ENCODE data around the gene UBE2J2.

DNA sequence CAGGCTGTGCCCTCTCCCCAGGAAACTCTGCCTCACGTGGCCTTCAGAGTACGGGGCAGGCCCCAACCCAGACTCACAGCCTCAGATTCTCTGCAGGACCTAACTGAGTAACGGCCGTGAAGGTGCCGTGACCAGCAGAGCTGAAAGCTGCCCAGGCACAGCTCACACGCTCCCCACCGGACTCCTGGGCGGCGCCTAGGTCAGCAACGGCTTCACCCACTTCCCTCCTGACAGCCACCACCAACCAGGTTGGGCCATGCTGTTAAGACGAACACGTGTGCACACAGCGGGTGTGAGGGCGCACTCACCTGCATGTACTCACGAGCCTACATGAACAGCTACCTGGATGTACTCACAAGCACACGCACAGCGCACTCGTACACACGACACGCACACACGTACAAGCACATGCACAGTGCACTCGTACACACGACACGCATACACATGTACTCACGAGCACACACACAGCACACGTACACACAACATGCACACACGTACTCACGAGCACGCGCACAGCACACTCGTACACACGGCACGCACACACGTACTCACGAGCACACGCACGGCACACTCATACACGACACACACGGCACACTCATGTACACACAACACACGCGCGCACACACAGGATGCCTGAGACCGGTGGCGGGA is 51.0 kb downstream of the UBE2J2 start:
- TF ChIP-seq, protein P1, sequence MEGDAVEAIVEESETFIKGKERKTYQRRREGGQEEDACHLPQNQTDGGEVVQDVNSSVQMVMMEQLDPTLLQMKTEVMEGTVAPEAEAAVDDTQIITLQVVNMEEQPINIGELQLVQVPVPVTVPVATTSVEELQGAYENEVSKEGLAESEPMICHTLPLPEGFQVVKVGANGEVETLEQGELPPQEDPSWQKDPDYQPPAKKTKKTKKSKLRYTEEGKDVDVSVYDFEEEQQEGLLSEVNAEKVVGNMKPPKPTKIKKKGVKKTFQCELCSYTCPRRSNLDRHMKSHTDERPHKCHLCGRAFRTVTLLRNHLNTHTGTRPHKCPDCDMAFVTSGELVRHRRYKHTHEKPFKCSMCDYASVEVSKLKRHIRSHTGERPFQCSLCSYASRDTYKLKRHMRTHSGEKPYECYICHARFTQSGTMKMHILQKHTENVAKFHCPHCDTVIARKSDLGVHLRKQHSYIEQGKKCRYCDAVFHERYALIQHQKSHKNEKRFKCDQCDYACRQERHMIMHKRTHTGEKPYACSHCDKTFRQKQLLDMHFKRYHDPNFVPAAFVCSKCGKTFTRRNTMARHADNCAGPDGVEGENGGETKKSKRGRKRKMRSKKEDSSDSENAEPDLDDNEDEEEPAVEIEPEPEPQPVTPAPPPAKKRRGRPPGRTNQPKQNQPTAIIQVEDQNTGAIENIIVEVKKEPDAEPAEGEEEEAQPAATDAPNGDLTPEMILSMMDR (IDR thresholded peaks at IDR 0.05; ENCODE audit: low read depth, low read length, poor library complexity, severe bottlenecking), result no peak
- no peak for TF ChIP-seq EZH2phosphoT487 (IDR thresholded peaks at IDR 0.05; ENCODE audit: borderline replicate concordance, low read length)
